K562 (cell line): ENCODE measurements around the gene RIIAD1. TPM values are rescaled to one million over a fixed set of nuclear protein-coding genes. Genes with fewer than 3 reads are reported as not detected.
A peak's percentile ranks its signal among the peaks of the same experiment; 100 is the strongest.

Experiments used
- AFF1 ChIP-seq, 2 experiments: fragments of 450-650 bp; IDR thresholded peaks; 2 replicates each; pipeline ENCODE4 v1.6.1; 2018; ENCODE audit warnings: mild to moderate bottlenecking in 2 of 2, low read depth in 1 of 2; ENCODE audit not compliant: partially characterized antibody in 2 of 2
- GATAD2A ChIP-seq: fragments of 450-650 bp; IDR thresholded peaks from 2 replicates; pipeline ENCODE4 v1.6.1; 2017
- LEF1 ChIP-seq: fragments of 450-650 bp; IDR thresholded peaks from 2 replicates; pipeline ENCODE4 v1.6.1; 2016; ENCODE audit warnings: mild to moderate bottlenecking
- MTA2 ChIP-seq: fragments of 450-650 bp; IDR thresholded peaks from 2 replicates; pipeline ENCODE4 v1.6.1; 2016; ENCODE audit warnings: low read depth
- RNF219 ChIP-seq: fragments of 250-450 bp; sonication (Bioruptor Pico); IDR thresholded peaks from 2 replicates; pipeline ENCODE4 v1.5.0; 2022; ENCODE audit warnings: mild to moderate bottlenecking
- SUPT5H ChIP-seq: fragments of 450-650 bp; IDR thresholded peaks from 2 replicates; pipeline ENCODE4 v1.6.1; 2016
- ZBTB9 ChIP-seq: fragments of 450-650 bp; formaldehyde crosslinking; IDR thresholded peaks from 2 replicates; pipeline ENCODE4 v1.4.0; 2020; ENCODE audit warnings: mild to moderate bottlenecking, moderate library complexity
- ZNF174 ChIP-seq: fragments of 250-450 bp; sonication (Bioruptor Pico); IDR thresholded peaks from 2 replicates; pipeline ENCODE4 v1.4.0; 2020; ENCODE audit warnings: mild to moderate bottlenecking
- ZNF274 ChIP-seq: IDR thresholded peaks from 2 replicates; pipeline ENCODE4 v1.6.1; 2011; ENCODE audit warnings: low read depth, mild to moderate bottlenecking, low read length, moderate library complexity, borderline replicate concordance
- ZNF57 ChIP-seq: fragments of 450-650 bp; formaldehyde crosslinking; IDR thresholded peaks from 2 replicates; pipeline ENCODE4 v1.4.0; 2020; ENCODE audit warnings: mild to moderate bottlenecking, moderate library complexity
- polyA plus RNA-seq, 8 experiments: library from polyadenylated mRNA; depleted of rRNA in 4 of 8; stranded (reverse) in 5 of 8; unstranded in 3 of 8; fragments of >200 nt; fragmentation: Nextera tagmentation in 2 of 8; fragmentation: Illumina TruSeq in 1 of 8; extraction: Ambion mirVana in 2 of 8; extraction: Trizol in 1 of 8; gene quantifications; 2 replicates each; pipeline versions ENCODE4 v1.2.1 to v1.2.3, GENCODE V29; 2011 to 2014; ENCODE audit warnings: inconsistent platforms in 1 of 8, missing spikeins in 1 of 8
- total RNA-seq, 7 experiments: library from RNA; depleted of rRNA in 6 of 7; stranded (reverse); fragments of >200 nt in 6 of 7; fragmentation: Illumina TruSeq in 2 of 7; extraction: Trizol in 2 of 7; gene quantifications; 2 replicates each; pipeline versions ENCODE4 v1.2.1 to v1.2.3, GENCODE V29; 2011 to 2021; ENCODE audit warnings: low replicate concordance in 1 of 7
- TF ChIP-seq, protein P1 (sequence below), 2 experiments: fragments of 150-350 bp in 1 of 2; IDR thresholded peaks; 2 replicates each; pipeline ENCODE4 v1.6.1; 2012 to 2016; ENCODE audit warnings: low read depth in 2 of 2, low read length in 2 of 2, mild to moderate bottlenecking in 1 of 2, moderate library complexity in 1 of 2
- TF ChIP-seq, protein P2 (sequence below): IDR thresholded peaks from 2 replicates; pipeline ENCODE4 v1.6.1; 2011; ENCODE audit warnings: borderline replicate concordance, low read depth, mild to moderate bottlenecking, moderate library complexity, low read length; ENCODE audit not compliant: insufficient read depth, poor library complexity, severe bottlenecking

The RIIAD1 gene
- total and polyA plus RNA-seq, 9 of the 15 experiments (the other 6 are each of a cell fraction or from before 2014, with no cell fraction given), result not detected

- no peak for TF ChIP-seq AFF1 (IDR thresholded peaks at IDR 0.05; ENCODE audit: low read depth in 1 of 2, partially characterized antibody in 2 of 2)
- TF ChIP-seq ZNF57 (CRISPR knock-in tag), result 0 out of 2 replicates have a peak, but pooled peaks have one; percentile 47
- TF ChIP-seq ZNF274, result no peak
- TF ChIP-seq SUPT5H, result peak; percentile 86
- no peak for TF ChIP-seq GATAD2A
- 0 out of 2 replicates have a peak, but pooled peaks have one; percentile 69 for TF ChIP-seq ZBTB9 (CRISPR knock-in tag)
- no peak for TF ChIP-seq RNF219
- no peak for TF ChIP-seq MTA2
- TF ChIP-seq ZNF174, result no peak
- TF ChIP-seq, protein P1, sequence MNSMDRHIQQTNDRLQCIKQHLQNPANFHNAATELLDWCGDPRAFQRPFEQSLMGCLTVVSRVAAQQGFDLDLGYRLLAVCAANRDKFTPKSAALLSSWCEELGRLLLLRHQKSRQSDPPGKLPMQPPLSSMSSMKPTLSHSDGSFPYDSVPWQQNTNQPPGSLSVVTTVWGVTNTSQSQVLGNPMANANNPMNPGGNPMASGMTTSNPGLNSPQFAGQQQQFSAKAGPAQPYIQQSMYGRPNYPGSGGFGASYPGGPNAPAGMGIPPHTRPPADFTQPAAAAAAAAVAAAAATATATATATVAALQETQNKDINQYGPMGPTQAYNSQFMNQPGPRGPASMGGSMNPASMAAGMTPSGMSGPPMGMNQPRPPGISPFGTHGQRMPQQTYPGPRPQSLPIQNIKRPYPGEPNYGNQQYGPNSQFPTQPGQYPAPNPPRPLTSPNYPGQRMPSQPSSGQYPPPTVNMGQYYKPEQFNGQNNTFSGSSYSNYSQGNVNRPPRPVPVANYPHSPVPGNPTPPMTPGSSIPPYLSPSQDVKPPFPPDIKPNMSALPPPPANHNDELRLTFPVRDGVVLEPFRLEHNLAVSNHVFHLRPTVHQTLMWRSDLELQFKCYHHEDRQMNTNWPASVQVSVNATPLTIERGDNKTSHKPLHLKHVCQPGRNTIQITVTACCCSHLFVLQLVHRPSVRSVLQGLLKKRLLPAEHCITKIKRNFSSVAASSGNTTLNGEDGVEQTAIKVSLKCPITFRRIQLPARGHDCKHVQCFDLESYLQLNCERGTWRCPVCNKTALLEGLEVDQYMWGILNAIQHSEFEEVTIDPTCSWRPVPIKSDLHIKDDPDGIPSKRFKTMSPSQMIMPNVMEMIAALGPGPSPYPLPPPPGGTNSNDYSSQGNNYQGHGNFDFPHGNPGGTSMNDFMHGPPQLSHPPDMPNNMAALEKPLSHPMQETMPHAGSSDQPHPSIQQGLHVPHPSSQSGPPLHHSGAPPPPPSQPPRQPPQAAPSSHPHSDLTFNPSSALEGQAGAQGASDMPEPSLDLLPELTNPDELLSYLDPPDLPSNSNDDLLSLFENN (IDR thresholded peaks at IDR 0.05; ENCODE audit: low read depth in 2 of 2, low read length in 2 of 2), result no peak
- no peak for TF ChIP-seq LEF1
- TF ChIP-seq, protein P2, sequence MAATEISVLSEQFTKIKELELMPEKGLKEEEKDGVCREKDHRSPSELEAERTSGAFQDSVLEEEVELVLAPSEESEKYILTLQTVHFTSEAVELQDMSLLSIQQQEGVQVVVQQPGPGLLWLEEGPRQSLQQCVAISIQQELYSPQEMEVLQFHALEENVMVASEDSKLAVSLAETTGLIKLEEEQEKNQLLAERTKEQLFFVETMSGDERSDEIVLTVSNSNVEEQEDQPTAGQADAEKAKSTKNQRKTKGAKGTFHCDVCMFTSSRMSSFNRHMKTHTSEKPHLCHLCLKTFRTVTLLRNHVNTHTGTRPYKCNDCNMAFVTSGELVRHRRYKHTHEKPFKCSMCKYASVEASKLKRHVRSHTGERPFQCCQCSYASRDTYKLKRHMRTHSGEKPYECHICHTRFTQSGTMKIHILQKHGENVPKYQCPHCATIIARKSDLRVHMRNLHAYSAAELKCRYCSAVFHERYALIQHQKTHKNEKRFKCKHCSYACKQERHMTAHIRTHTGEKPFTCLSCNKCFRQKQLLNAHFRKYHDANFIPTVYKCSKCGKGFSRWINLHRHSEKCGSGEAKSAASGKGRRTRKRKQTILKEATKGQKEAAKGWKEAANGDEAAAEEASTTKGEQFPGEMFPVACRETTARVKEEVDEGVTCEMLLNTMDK, result no peak
These were observed 41.9 kb downstream of the RIIAD1 start, which contains the start of gene MRPL9 (continued) for GRCh38 chr1:151762941-151763921.
